GM19035 (cell line): ENCODE results near the gene CHPF.

ENCODE experiments used
- ATAC-seq: cut with Tn5 transposase; IDR thresholded peaks from one replicate; pipeline ENCODE4 v1.9.1; 2021; ENCODE audit not compliant: unreplicated experiment

Gene CHPF

DNA sequence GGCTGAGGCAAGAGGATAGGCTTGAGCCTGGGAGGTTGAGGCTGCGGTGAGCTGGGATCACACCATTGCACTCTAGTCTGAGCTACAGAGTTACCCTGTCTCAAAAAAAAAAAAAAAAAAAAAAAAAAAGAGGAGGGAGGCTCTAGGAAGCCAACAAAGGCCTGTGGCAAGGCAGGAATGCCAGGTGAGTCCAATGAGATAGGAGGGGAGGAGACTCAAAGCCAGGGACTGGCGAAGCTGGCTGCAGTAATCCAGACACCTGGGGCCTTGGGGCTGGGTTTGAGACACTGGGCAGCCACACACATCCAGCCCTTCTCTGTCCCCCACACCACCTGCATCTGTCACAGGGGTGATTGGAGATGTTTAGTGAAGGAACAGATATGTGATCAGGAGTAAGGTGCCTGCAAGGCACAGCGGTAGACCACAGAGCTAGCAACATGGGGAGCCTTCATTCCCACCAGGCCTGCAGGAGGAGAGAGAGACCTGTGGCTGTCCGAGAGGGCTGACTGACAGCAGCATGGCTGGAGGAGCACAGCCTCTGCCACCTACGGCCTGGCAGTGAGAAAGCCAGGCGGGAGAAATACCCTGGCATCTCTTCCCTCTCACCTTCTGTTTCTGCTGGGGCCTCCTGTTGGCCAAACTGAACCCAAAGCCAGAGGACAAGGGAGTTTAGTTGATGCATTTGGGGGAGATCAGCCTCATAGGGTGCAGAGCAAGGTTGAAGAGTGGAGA lies 9.5 kb downstream of the CHPF start:
- no peak for ATAC-seq

DNA sequence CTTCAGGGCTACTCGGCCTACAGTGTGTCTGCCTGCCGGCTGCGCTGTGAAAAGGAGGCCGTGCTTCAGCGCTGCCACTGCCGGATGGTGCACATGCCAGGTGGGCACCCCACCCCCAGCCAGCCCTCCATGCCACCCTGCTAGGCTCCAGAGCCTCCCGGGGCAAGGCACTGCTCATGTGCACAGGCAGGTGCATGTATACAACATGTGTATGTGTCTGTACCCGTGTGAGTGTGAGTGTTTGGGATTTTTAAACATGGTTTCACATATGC lies 11.3 kb downstream of the CHPF start:
- no peak for ATAC-seq

DNA sequence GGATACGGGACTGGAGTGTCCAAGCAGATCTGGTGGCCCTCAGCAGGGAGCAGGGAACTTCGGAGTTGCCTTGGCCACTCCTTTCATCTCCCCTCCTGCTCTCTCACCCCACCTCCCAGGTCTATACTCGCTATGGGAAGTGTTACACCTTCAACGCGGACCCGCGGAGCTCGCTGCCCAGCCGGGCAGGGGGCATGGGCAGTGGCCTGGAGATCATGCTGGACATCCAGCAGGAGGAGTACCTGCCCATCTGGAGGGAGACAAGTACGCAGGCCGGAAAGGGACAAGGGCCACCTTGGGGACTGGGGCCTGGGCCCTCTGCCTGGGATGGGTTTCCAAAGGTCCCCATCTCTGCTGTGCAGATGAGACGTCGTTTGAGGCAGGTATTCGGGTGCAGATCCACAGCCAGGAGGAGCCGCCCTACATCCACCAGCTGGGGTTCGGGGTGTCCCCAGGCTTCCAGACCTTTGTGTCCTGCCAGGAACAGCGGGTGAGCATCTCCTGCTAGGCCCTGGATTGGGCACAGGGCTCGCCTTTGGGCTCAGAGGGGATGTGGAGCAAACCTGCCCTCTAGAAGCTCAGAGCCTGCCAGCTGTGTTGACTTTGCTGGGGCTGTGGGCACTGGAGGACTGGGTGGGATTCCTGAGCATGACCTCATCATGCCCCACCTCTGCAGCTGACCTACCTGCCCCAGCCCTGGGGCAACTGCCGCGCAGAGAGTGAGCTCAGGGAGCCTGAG lies 11.8 kb downstream of the CHPF start:
- no peak for ATAC-seq

- peak; percentile 84 for ATAC-seq
These were observed 13.3 kb downstream of the CHPF start for GRCh38 chr2:219530048-219530963.

DNA sequence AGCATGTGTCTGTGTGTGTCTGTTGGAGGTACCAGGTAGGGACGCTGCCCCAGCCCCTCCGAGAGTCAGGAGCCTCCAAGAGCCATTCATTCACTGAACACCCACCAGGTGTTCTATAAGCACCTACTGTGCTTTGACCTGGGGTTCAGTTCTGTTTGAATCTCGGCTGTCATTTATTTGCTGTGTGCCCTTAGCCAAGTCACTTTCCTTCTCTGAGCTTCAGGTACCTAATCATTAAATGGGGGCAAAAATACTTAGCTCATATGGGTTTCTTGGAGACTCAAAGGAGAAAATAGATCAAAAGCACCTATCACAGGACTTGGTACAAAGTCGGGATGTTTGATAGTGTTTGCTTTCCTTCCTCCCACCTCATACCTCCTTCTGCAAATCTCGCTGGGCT lies 16.1 kb downstream of the CHPF start:
- ATAC-seq, result no peak

GRCh38 chr2:219527076-219527394 lies 16.6 kb downstream of the CHPF start:
- no peak for ATAC-seq

GRCh38 chr2:219526320-219527075 lies 17.1 kb downstream of the CHPF start:
- no peak for ATAC-seq

GRCh38 chr2:219525533-219526232 lies 17.9 kb downstream of the CHPF start:
- ATAC-seq, result no peak

GRCh38 chr2:219524817-219525216 lies 18.8 kb downstream of the CHPF start:
- ATAC-seq, result no peak

DNA sequence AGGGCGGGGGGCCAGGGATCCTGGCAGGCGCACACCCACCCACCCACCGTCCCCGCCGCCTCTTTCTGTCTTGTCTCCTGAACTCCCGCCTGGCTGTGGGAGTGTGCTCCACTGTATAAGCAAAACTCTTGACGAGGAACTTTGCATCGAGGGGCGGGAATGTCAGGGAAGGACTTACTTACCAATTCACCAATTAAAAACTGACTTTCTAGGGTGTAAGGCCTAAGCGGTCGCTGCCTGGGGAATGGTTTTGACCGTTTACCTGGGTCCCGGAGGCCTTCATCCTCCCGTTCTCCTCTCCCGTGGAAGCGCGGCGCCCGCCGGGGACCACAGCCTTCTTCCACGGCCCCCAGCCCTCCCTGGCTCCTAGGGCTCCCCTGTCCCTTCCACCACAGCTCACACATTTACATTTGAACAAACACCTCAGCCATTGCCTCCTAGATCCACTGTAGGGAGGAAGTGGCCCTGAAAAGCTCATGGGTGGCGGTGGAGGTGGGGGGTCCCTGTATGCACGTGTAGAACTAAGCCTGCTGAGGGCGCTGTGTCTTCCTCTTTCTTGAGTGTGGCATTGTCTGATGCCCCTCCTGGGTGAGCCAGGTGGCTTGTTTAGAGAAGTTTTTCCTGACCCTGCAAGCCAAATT lies 20.5 kb downstream of the CHPF start:
- ATAC-seq, result no peak

DNA sequence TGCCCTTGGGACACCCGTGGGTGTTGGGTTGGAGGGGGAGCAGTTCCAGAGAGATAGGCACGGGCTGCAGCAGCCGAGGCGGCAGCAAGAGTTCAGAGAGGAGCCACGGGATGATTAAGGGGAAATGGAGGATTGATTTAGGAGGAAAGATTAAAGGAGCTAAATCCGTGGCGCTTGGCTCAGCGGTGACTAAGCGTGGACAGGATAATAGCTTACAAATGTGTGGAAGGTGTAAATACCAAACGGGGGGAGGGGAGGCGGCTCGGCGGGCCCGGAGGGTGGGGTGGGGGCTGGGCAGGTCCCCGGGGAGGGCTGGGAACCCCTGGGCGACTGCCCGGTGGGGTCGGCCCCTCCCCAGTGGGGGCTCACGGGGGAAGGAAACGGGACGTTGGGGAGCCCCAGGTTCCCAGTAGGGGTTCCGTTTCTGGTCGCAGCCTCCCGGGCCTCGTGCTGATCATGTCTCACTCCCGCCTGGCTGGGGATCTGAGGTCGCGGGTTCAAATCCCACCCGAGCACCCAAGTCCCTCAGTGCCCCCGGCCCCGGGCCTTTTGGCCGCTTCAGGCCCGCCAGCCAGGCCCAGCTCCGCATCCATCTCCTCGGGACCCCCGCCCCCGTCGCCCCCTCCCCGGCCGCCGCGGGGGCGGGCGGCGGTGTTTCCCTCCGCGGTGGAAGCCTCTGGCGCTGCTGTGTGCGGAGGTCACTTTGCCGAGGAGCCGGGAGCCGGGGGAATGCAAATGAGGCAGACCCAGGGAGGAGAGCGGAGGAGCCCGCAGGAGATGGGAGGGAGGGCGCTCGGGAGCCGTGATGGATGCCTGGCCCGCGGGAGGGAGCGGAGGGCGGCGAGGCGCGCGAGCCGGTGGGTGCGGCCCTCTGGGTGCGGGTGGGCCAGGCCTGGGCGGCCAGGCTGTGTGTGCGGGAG lies 21.2 kb downstream of the CHPF start:
- ATAC-seq, result no peak

- no peak for ATAC-seq
These were observed 22.3 kb downstream of the CHPF start for GRCh38 chr2:219521066-219521880.

- no peak for ATAC-seq
These were observed 23.5 kb downstream of the CHPF start for GRCh38 chr2:219520079-219520478.

GRCh38 chr2:219519526-219519916 lies 24.1 kb downstream of the CHPF start:
- no peak for ATAC-seq

GRCh38 chr2:219517954-219518778 lies 25.4 kb downstream of the CHPF start:
- ATAC-seq, result no peak

DNA sequence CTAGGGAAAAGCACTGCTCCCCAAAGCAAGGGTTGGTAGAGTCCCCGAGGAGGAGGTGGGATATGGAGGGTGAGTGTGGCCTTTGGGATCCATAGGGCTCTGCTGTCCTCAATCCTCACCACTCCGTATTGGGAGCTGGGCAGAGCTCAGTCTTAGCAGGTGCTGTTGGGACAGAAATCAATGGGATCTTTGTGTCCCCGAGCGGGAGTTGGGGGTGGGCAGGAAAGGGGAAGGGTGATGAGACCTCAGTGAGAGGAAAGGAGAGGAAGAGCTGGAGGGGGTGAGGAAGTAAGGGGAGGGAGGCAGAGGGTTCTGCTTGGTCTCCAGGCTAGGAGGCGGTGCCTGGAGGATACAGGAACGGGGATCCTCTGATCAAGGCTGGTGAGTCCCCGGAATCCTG lies 26.7 kb downstream of the CHPF start:
- no peak for ATAC-seq

DNA sequence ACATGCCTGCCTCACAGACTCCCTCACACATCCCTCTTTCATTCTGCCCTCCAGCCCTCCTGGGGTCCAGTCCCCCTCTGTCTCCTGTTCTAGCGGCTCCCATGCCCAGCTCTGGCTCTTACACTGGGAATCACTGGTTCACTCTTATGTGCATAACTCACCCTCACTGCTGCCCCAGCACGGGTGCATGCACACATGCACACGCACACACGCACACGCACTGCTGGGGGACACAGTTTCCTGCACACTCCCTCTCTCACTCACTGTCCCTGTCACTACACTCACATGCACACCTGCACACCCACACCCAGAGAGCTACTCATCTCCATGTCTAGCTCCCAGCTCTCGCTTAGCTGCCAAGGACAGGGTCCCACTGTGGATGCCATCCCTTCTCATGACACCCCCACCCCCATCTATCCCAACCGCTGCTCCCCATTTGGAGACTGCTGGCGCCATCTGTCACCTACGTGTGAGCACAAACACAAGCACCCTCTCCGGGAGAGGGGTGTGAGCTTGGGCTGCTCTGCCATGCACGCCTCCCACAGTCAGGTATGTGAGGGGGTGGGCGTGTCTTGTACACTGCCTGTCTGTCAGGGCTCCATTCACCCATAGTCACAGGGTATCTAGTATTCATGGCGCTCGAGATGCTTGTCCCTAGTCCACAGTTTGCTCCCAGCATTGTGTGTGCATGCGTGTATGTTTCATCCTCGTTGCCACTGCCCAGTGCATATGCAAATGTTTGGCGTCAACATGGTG lies 27.6 kb downstream of the CHPF start:
- no peak for ATAC-seq
